Lung (tissue), 12 donors: Measurements from ENCODE around the gene NUP210. TPM values are rescaled to one million over a fixed set of nuclear protein-coding genes. Genes with fewer than 3 reads are reported as not detected.
"Not testable (repeated sequence)": the region's sequence is repeated elsewhere in the genome, so short reads cannot be mapped to it uniquely, and the experiment has no call there.

Experiments
- ATAC-seq: fragments of 200-7000 bp; cut with Tn5 transposase; one replicate; pipeline ENCODE4 v1.9.1; 2020; ENCODE audit warnings: moderate number of reproducible peaks; ENCODE audit not compliant: insufficient read depth, low FRiP score
- DNase-seq, 3 donors: peaks; one replicate each; pipeline ENCODE4 v3.0.0-alpha.2; 2013 to 2017
- H3K27ac ChIP-seq, 2 donors: one replicate each; pipeline ENCODE4 v1.5.1; 2013; ENCODE audit warnings: mild to moderate bottlenecking in 2 of 2, moderate library complexity in 2 of 2, control low read depth in 1 of 2, inconsistent platforms in 1 of 2, low read depth in 1 of 2, low read length in 1 of 2
- H3K27me3 ChIP-seq, 3 donors: one replicate each; pipeline ENCODE4 v1.5.1; 2013; ENCODE audit warnings: low read length in 2 of 3; ENCODE audit not compliant: control insufficient read depth in 3 of 3, insufficient read depth in 3 of 3
- H3K36me3 ChIP-seq, 4 donors: one replicate each; pipeline ENCODE4 v1.5.1; 2013; ENCODE audit warnings: low read length in 4 of 4, mild to moderate bottlenecking in 1 of 4, moderate library complexity in 1 of 4; ENCODE audit not compliant: control insufficient read depth in 4 of 4, insufficient read depth in 4 of 4
- H3K4me1 ChIP-seq, 5 donors: one replicate each; pipeline ENCODE4 v1.5.1; 2013; ENCODE audit warnings: low read length in 5 of 5, mild to moderate bottlenecking in 2 of 5, moderate library complexity in 1 of 5; ENCODE audit not compliant: control insufficient read depth in 5 of 5, insufficient read depth in 5 of 5
- H3K4me3 ChIP-seq: one replicate; pipeline ENCODE4 v1.5.1; 2013; ENCODE audit warnings: mild to moderate bottlenecking, control low read depth, moderate library complexity
- H3K9ac ChIP-seq, 2 donors: one replicate each; pipeline ENCODE4 v1.5.1; 2013; ENCODE audit warnings: low read length in 2 of 2, control low read depth in 1 of 2; ENCODE audit not compliant: insufficient read depth in 1 of 2
- H3K9me3 ChIP-seq, 4 donors: one replicate each; pipeline ENCODE4 v1.5.1; 2013; ENCODE audit warnings: low read length in 3 of 4, mild to moderate bottlenecking in 1 of 4, moderate library complexity in 1 of 4; ENCODE audit not compliant: control insufficient read depth in 4 of 4, insufficient read depth in 3 of 4
- WGBS, 2 donors: extraction: QIAGEN DNeasy Blood & Tissue Kit; methylation state at CpG; one replicate each; pipeline ENCODE4 v1.1.7; 2013; 5-methylcytosine and 5-hydroxymethylcytosine counted together
- polyA plus RNA-seq, 2 donors: library from polyadenylated mRNA; stranded (reverse); fragments of 200-250 nt; gene quantifications; one replicate each; pipeline ENCODE4 v1.2.1, GENCODE V29; 2013
- total RNA-seq, 2 donors: library from RNA; depleted of rRNA in 1 of 2; stranded (reverse); fragments of >200 nt in 1 of 2; gene quantifications; one replicate each; pipeline ENCODE4 v1.2.1, GENCODE V29; 2014 to 2021
- TF ChIP-seq, protein P1 (sequence below): IDR thresholded peaks from 2 replicates; pipeline ENCODE4 v1.5.1; 2012; ENCODE audit warnings: mild to moderate bottlenecking; ENCODE audit errors: control extremely low read depth, extremely low read depth
- donor health status: control.
- donor health status: control.
- donor health status: Bipolar disorder and iron deficiency.
- donor health status: healthy.
- donor health status: DM: yes; HTN: yes; CAD: no.

Gene NUP210
- total and polyA plus RNA-seq, 4 donors, result 5.4 to 20.4 (median 10.5) TPM

- Histone ChIP-seq H3K9me3 (peaks cover 0 to 3% (median 0%) of the 10 kb centered on the region in 4 donors), H3K4me3 (no peak overlapping the region), H3K4me1 (peaks cover 0 to 4% (median 0%) of the 10 kb centered on the region in 5 donors), H3K9ac (no peak overlapping the region), H3K27ac (no peak overlapping the region), H3K36me3 (peaks cover 0 to 32% (median 0%) of the 10 kb centered on the region in 4 donors), H3K27me3 (no peaks in the 10 kb centered on the region)
- ATAC-seq, result no peak
- TF ChIP-seq, protein P1, sequence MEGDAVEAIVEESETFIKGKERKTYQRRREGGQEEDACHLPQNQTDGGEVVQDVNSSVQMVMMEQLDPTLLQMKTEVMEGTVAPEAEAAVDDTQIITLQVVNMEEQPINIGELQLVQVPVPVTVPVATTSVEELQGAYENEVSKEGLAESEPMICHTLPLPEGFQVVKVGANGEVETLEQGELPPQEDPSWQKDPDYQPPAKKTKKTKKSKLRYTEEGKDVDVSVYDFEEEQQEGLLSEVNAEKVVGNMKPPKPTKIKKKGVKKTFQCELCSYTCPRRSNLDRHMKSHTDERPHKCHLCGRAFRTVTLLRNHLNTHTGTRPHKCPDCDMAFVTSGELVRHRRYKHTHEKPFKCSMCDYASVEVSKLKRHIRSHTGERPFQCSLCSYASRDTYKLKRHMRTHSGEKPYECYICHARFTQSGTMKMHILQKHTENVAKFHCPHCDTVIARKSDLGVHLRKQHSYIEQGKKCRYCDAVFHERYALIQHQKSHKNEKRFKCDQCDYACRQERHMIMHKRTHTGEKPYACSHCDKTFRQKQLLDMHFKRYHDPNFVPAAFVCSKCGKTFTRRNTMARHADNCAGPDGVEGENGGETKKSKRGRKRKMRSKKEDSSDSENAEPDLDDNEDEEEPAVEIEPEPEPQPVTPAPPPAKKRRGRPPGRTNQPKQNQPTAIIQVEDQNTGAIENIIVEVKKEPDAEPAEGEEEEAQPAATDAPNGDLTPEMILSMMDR, result no peak
- WGBS, 2 donors, result 77% methylated on average over 20 of the region's 20 CpGs
- DNase-seq, result peak in 1 of 3 donors; percentile 25
These were observed 40.8 kb downstream of the NUP210 start for GRCh38 chr3:13379201-13379830.

DNA sequence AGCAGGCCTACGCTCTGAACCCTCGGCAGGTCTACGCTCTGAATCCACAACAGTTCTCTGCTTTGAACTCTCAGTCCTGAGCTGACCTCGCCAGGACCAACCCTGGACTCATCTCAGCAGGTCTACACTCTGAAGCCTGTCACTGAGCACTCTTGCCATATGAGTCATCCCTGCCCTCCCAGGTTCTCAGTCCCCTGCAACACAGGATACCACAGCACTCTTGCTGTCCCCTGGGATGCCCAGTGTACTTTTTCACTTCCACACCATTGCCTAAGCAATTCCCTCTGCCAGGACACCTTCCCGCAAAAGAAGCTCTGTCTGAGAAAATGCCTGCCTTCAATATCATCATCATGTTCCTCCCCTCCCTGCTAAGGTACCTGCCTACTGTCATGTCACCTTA lies 42.0 kb downstream of the NUP210 start:
- no peak for ATAC-seq
- no peak for DNase-seq
- no peaks in the 10 kb centered on the region for H3K27me3 ChIP-seq
- TF ChIP-seq, protein P1, result no peak
- H3K4me3 ChIP-seq, result no peak overlapping the region
- H3K4me1 ChIP-seq, result peaks cover 0 to 4% (median 0%) of the 10 kb centered on the region in 5 donors
- no peak overlapping the region for H3K27ac ChIP-seq
- 97% methylated on average over 5 of the region's 5 CpGs for WGBS, 2 donors
- H3K9ac ChIP-seq, result no peak overlapping the region
- H3K9me3 ChIP-seq, result peaks cover 0 to 3% (median 0%) of the 10 kb centered on the region in 4 donors
- H3K36me3 ChIP-seq, result peaks cover 0 to 37% (median 0%) of the 10 kb centered on the region in 4 donors

DNA sequence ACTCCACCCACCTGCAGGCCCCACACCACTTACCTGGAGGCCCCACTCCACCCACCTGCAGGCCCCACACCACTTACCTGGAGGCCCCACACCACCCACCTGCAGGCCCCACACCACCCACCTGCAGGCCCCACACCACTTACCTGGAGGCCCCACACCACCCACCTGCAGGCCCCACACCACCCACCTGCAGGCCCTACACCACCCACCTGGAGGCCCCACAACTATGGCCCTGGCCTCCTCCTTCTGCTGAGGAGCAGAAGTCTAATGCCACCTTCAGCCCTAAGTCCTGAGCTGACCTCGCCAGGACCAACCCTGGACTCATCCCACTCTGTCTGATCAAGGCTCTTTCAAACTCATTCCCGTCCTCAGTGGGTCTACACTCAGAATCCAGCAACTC lies 42.4 kb downstream of the NUP210 start:
- not testable (repeated sequence) for H3K4me1 ChIP-seq, H3K27ac ChIP-seq, ATAC-seq, H3K27me3 ChIP-seq, DNase-seq, H3K4me3 ChIP-seq, H3K9me3 ChIP-seq, H3K9ac ChIP-seq
- 93 to 95% methylated on average over 2 of the region's 2 CpGs for WGBS, 2 donors
- H3K36me3 ChIP-seq, result peaks cover 0 to 37% (median 0%) of the 10 kb centered on the region in 4 donors

GRCh38 chr3:13377021-13377420 lies 43.1 kb downstream of the NUP210 start:
- TF ChIP-seq, protein P1, result no peak
- no peak overlapping the region for H3K9ac ChIP-seq
- H3K27me3 ChIP-seq, result no peaks in the 10 kb centered on the region
- ATAC-seq, result no peak
- H3K27ac ChIP-seq, result no peak overlapping the region
- peaks cover 0 to 3% (median 0%) of the 10 kb centered on the region in 4 donors for H3K9me3 ChIP-seq
- WGBS, 2 donors, result 96 to 98% methylated on average over 14 of the region's 14 CpGs
- H3K4me3 ChIP-seq, result no peak overlapping the region
- H3K36me3 ChIP-seq, result peaks cover 0 to 38% (median 0%) of the 10 kb centered on the region in 4 donors
- peaks cover 0 to 4% (median 0%) of the 10 kb centered on the region in 5 donors for H3K4me1 ChIP-seq
- DNase-seq, result no peak
